GM12874 (cell line): ENCODE results near the gene ENDOG.
A peak's percentile ranks its signal among the peaks of the same experiment; 100 is the strongest.

Experiments used
- TF ChIP-seq, protein P1 (sequence below): IDR thresholded peaks from 2 replicates; pipeline ENCODE4 v1.5.1; 2011; ENCODE audit warnings: low read depth, mild to moderate bottlenecking, control low read depth, low read length, moderate library complexity; ENCODE audit not compliant: insufficient read depth

Gene ENDOG

DNA sequence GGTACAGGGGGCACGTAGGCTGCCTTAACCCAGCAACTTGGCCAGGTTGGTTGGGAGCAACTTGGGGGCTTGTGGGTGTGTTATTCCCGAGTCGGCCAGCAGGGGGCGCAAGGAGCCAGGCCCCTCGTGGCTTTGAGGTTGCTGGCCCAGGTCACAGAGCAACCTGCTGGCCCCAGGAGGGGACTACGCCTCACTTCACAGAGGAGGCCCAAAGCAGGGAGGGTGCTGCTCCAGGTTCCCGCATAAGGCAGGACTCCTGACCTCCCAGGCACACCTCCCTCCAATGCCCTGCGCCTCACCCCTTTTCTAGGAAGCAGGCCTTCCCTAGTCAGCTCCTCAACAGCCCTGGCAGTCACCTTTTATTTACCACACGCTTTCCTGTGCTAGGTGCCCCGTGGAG is 45.3 kb downstream of the ENDOG start:
- TF ChIP-seq, protein P1, sequence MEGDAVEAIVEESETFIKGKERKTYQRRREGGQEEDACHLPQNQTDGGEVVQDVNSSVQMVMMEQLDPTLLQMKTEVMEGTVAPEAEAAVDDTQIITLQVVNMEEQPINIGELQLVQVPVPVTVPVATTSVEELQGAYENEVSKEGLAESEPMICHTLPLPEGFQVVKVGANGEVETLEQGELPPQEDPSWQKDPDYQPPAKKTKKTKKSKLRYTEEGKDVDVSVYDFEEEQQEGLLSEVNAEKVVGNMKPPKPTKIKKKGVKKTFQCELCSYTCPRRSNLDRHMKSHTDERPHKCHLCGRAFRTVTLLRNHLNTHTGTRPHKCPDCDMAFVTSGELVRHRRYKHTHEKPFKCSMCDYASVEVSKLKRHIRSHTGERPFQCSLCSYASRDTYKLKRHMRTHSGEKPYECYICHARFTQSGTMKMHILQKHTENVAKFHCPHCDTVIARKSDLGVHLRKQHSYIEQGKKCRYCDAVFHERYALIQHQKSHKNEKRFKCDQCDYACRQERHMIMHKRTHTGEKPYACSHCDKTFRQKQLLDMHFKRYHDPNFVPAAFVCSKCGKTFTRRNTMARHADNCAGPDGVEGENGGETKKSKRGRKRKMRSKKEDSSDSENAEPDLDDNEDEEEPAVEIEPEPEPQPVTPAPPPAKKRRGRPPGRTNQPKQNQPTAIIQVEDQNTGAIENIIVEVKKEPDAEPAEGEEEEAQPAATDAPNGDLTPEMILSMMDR = peak; percentile 99

DNA sequence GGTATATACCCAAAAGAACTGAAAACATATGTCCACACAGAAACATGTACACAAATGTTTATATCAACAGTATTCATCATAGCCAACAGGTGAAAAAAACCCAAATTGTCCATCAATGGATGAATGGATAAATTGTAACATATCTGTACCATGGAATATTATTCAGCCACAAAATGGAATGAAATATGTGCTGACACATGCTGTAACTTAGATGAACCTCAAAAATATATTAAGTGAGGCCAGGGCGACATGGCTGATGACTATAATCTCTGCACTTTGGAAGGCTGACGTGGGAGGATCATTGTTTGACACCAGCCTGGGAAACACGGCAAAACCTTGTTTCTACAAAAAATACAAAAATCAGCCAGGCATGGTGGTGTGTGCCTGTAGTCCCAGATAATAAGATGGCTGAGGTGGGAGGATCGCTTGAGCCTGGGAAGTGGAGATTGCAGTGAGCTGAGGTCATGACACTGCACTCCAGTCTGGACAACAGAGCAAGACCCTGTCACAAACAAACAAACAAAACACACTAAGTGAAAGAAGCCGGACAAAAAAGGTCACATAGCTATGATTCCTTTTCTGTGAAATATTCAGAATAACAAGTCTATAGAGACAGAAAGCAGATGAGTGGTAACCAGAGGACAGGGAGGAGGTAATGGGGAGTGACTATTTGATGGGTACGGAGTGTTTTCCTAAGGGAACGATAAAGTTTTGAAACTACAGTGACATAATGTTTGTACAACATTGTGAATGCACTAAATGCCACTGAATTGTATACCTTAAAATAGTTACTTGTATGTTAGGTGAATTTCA is 52.0 kb downstream of the ENDOG start:
- TF ChIP-seq, protein P1 = no peak
